GM19467 (cell line): ENCODE data around the gene SCNN1B.
"Not testable (repeated sequence)": the region's sequence is repeated elsewhere in the genome, so short reads cannot be mapped to it uniquely, and the experiment has no call there.

Experiments used
- ATAC-seq: cut with Tn5 transposase; IDR thresholded peaks from one replicate; pipeline ENCODE4 v1.9.1; 2021; ENCODE audit warnings: mild to moderate bottlenecking, moderate library complexity; ENCODE audit not compliant: unreplicated experiment

Gene SCNN1B

DNA sequence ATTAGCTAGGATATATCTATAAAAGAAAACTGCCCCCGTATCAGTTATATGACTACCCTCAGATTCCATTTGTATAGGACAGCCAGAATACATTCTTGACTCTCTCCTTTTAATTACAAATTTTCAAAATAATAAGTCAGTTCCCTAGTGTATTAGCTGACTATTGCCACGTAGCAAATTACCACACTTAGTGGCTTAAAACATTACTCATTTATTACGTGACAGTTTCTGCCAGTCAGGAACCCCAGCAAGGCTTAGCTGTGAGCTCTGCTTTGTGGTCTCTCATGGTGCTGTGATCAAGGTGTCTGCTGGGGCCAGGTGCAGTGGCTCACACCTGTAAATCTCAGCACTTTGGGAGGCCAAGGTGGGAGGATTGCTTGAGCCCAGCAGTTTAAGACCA is 13.9 kb upstream of the SCNN1B start:
- ATAC-seq: no peak

DNA sequence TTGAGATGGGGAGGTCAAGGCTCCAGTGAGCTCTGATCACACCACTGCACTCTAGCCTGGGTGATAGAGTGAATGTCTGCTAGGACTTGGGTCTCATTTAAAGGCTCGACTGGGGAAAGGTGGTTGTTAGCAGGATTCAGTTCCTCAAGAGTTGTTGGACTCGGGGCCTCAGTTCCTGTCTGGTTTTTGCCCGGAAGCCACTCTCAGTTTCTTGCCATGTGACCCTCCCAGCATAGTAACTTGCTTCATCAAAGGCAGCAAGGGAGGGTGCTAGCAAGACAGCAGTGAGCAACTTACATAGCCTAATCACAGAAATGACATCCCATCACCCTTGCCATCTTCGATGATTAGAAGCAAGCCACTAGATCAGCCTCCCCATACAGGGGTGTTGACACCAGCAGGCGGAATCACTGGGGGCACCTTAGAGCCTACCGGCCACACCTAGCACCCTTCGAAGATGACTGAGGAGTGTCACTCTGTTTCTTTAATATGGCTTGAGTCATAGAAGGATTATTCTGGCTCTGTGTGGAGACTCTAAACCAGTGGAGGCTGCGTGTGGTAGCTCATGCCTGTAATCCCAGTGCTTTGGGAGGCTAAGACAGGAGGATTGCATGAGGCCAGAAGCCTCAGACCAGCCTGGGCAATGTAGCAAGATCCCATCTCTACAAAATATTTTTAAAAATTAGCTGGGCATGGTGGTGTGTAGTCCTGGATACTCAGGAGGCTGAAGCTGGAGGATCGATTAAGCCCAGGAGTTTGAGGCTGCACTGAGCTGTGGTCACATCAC is 13.2 kb upstream of the SCNN1B start:
- no peak for ATAC-seq

DNA sequence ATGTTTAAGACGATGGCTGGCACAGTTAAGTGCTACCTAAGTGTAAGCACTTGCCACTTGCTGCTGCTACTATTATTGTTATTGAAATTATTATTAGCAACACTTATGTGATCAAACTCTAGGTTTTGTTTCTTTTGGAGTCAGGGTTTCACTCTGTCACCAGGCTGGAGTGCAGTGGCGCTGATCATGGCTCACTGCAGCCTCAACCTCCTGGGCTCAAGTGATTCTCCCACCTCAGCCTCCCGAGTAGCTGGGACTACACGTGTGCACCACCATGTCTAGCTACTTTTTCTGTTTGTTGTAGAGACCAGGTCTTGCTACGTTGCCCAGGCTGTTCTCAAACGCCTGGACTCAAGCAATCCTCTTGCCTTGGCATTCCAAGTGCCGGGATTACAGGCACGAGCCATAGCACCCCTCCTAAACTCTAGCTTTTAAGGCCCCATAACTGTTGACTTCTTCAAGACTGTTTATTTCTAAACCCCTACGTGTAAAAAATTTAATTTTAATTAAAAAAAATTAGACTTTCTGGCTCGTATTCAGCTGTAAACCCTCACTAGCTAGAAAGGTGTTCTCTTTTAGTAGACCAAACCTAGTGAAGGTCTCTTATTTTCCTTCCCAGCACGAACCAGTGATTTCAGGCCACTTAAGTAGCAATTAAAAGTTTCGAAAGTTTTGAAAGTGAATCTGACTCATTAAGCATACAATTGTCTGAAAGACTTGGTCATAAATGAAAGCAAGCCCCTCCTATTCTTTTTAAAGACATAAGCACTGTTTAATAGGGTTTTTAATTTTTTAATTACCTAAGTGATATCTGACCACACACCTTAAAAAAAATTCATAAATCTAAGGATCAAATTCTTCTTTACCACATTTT is 11.7 kb upstream of the SCNN1B start:
- ATAC-seq: no peak

DNA sequence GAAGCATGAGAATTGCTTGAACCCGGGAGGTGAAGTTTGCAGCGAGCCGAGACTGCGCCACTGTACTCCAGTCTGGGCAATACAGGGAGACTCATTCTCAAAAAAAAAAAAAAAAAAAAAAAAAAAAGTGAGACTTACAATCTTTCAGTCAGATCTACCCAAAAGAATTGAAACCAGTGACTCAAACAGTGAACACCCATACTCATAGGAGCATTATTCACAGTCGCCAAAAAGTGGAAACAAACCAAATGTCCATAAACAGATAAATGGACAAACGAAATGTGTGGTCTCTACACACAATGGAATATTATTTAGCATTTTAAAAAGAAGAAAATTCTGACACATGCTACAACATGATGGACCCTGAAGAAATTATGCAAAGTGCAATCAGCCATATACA is 9.1 kb upstream of the SCNN1B start:
- ATAC-seq: no peak

DNA sequence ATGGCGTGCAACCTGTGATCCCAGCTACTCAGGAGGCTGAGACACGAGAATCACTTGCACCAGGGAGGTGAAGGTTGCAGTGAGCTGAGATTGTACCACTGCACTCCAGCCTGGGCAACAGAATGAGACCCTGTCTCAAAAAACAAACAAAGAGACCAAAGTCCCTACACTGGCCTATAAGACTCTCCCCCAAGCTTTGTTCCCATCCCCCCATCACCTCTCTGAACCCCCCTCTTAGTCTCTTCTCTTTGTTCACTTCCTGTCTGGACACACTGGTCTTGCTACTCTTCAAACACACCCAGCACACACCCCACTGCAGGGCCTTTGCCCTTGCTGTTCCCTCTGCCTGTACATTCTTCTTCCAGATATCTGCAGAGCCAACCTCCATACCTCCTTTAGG is 7.8 kb upstream of the SCNN1B start:
- no peak for ATAC-seq

DNA sequence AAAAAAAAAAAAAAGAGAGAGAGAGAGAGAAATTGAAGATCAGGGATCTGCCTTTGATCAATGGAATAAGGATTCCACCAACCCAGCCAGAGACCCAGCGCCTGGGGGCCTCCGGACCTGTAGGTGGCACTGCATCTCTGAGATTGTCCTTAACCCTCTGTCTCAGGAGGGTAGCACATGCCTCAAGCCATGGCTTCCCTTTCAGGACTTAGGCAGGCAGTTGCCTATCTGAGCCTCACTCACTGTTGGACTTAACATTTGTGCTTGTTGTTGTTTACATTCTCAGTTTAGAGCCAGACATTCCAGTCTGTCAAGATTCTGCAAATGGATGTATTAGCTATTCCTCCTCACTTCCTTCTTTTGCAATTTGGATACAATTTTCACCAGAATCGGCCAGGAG is 5.1 kb upstream of the SCNN1B start:
- ATAC-seq: no peak

DNA sequence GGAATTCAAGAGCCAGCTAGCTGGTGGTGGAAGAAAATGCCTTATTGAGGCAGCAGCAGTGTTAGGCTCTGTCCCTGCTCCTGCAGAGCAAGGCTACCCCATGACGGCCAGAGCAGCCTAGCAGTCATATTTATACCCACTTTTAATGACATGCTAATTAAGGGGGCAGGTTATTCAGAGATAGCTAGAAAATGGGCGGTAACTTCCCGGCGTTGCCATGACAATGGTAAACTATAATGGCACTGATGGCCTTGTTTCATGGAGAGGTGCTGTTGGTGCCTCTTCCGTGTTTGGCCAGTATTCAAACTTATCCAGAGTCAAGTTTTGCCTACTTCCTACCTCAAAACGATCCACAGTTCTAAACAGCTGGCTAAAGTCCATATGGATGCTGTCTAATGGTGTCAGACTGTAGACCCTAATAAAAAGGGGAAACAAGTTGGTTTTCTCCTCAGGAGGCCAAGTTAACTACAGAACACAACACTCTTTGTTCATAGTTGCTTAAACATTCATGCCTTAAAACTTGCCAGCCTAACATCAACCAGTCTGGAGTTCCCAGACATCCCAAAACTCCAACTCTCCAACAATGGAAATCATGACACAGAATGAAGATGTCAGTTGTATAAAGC is 3.7 kb upstream of the SCNN1B start:
- no peak for ATAC-seq

DNA sequence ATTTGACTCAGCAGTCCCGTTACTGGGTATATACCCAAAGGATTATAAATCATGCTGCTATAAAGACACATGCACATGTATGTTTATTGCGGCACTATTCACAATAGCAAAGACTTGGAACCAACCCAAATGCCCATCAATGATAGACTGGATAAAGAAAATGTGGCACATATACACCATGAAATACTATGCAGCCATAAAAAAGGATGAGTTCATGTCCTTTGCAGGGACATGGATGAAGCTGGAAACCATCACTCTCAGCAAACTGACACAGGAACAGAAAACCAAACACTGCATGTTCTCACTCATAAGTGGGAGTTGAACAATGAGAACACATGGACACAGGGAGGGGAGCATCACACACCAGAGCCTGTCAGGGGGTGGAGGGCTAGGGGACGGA is 2.3 kb upstream of the SCNN1B start:
- not testable (repeated sequence) for ATAC-seq

DNA sequence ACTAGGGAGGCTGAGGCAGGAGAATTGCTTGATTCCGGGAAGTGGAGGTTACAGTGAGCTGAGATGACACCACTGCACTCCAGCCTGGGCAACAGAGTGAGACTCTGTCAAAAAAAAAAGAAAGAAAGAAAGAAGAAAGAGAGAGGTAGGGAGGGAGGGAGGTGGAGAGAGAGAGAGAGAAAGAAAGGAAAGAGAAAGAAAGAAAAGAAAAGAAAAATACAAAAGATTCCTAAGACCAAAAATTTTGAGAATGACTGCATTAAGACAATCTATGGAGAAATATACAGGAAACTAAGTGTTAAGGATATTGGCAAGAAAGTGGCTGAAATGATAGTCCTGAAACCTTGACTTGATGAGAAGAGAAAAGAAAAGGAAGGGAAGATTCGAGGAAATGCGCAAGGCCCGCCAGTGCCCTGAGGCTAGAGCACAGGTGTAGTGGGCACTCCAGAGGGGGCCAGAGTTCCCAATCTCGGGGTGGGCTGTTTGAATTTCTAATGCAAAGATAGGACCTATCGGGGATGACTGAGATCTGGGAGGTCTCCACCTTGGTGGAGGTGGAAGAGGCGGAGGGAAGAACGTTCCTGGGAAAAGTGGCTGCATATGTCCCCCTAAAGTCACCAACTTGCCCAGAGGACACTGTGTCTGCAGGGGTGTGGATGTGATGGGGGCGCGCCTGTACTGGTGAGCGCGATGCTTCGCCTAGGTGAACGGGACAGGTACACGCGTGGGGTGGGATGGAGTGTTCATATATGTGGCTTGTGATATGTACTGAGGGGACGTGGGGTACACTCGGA is 654 bp upstream of the SCNN1B start:
- ATAC-seq: no peak

DNA sequence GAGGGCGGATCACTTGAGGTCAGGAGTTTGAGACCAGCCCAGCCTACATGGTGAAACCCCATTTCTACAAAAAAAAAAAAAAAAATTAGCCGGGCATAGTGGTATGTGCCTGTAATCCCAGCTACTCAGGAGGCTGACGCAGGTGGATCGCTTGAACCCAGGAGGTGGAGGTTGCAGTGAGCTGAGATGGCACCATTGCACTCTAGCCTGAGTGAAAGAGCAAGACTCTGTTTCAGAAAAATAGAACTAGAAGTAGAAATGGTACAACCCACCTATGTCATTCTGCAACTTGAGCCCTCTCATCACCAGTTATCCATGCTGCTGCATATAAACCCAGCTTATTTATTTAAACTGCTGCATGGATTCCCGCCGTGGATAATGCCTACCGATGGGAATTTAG is 1.6 kb downstream of the SCNN1B start:
- no peak for ATAC-seq

DNA sequence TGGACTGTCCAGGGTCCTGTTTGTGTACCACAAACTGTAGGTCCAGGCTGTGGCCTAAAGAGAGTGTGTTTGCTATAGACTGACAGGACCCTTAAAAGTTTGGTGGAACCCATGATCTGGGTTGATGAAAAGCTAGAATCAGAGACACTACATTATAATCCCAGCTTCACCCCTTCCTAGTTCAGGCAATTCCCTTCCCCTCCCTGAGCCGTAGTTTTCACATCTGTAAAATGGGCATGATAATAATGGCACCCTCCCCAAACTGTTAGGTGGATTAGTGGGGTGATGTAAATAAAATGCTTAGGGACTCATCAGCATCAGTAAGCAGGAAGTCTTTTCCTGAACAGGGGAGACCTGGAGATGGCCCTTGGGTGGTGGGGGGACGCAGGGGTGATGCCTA is 2.5 kb downstream of the SCNN1B start:
- no peak for ATAC-seq

DNA sequence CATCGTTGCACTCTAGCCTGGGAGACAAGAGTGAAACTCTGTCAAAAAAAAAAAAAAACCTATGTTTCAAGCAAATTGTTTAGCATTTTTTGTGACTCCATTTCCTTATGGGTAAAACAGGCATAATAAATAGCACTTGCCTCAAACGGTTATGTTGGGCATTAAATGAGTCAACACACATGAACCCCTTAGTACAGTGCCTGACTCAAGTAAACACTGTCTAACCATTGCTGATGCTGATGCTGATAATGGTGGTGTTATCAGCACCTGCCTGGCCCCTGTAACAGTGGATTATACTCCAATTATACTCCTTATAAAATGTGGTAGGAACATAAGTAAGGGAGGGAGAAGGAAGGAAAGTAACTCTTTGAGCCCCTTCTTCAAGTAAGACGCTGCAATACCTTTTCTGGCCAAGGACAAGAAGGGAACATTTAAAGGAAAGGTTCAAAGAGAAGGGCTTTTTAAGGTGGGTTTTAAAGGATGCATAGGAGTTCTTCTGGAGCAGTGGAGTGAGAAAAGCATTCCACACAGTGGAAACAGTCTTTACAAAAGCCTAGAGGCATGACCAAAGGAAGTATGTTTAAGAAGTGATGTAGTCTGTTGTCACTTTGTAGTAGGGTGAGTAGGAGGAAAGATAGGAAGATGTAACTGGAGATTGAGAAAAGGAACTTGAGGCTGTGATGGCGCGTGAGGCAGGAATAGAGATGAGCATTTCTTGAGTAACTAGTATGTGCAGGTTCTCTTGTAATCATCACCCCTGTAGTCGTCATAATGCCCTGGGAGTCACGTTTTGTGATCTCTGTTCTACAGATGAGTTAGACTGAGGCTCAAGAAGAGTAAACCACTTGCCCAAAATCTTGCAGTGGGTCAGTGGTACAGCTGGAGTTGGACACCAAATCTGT is 4.3 kb downstream of the SCNN1B start:
- no peak for ATAC-seq

DNA sequence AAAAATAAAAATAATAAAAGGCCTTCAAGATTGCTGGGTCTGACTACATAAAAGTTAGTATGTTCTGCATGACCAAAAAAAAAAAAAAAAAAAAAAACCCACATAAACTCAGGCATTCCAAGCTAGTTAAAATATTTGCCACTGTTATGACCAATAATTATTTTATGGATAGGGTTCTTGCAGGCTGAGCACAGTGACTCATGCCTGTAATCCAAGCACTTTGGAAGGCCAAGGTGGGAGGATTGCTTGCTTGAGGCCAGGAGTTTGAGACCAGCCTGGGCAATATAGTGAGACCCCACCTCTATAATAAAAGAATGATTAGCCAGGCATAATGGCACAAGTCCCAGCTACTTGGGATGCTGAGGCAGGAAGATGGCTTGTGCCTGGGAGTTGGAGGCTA is 8.1 kb downstream of the SCNN1B start:
- ATAC-seq: no peak

DNA sequence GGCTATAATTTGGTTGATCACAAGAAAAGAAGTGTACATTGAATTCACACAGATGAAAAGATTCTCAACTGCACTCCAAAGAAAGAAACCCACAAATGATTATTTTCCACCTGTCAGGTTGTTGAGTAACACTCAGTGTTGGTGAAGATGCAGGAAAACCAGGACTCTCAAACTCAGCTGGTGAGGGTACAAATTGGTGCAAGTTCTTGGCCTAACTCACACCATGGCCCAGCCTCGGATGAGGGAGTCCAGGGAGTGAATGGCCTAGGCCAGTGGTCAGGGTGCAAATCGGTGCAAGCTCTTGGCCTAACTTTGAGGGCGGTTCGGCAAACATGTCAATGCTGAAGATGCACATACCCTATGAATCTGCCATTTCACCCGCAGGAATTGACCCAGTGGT is 8.6 kb downstream of the SCNN1B start:
- no peak for ATAC-seq

DNA sequence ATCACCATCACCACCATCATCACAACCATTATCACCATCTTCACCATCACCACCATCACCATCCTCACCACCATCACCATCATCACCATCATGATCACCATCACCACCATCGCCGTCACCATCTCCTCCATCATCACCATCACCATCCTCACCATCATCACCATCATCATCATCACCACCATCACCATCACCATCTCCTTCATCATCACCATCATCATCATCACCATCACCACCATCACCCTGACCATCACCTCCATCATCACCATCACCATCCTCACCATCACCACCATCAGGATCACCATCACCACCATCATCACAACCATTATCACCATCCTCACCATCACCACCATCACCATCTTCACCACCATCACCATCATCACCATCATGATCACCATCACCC is 14.1 kb downstream of the SCNN1B start:
- no peak for ATAC-seq

DNA sequence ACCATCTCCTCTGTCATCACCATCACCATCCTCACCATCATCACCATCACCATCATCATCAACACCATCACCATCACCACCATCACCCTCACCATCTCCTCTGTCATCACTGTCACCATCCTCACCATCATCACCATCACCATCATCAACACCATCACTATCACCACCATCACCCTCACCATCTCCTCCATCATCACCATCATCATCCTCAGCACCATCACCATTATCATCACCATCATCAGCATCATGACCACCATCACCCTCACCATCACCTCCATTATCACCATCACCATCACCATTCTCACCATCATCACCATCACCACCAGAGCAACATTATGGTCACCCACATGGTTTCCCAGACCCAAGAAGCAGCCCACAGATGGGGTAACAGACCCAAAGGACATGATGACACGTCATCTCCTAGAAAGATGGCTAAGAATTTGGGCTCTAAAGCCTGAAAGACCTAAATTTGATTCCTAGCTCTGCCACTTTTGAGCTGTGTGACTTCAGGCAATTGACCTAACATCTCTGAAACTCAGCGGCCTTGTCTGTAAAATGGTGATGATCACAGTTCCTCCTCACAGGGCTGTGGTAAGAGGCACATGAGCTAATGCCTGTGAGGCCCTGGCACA is 14.6 kb downstream of the SCNN1B start:
- ATAC-seq: no peak

DNA sequence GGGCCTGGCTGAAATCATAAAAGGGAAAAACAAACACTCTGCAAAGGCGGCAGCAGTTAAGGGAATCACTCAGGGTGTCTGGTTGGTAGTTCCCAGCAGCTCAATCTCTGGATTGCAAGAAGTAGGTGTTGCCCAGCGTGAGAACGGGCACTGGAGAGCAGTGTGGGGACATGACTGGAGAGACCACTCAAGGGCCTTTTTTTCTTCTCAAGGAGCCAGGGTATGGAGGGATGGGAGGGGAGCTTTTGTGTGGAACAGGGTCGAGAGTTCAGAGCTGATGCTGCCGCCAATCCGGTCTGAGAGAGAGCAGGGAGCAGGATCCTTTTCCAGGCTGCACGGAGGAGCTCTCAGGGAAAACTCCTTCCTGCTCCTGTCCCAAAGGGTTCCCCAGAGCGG is 15.2 kb downstream of the SCNN1B start:
- ATAC-seq: no peak

DNA sequence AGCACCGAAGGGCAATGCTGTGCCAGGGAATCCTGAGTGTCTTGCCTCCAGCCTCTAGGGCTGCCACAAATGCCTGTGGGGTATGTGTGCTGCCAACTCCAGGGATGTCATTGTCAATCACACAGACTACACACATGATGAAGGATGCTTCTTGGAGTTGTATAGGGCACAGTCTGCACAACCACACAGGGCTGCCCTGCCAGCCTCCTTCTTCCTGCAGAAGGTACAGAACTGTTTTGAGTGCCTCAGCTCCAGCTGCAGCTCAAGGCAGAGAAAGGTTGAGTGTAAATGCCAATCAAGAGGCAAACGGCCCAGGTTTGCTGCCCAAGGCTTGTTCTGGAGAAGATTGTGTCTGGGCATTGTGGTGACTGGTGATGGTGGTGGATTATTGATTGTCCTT is 15.6 kb downstream of the SCNN1B start:
- ATAC-seq: no peak

DNA sequence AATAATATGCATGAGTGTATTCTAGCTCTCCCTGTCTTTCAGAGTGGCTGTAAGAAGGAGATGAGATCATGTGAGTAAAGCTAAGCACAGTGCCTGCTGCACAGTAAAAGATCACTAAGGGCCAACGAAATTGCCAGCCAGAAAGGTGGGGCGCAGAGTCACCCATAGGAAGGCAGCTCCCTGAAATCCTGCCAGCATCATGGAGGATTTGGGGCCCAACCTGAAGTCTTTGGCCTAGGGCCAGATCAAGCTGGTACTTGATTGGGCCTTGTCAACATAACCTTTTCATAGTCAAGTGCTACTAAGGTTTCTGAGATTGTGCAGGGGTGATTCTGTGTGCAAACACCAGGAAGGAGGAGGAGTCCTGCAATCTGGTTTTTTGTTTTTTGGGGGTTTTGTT is 16.5 kb downstream of the SCNN1B start:
- ATAC-seq: no peak
